PC-9 (cell line): ENCODE data around the gene METTL26. TPM values are rescaled to one million over a fixed set of nuclear protein-coding genes. Genes with fewer than 3 reads are reported as not detected.

Experiments
- BruUV-seq: library from RNA; stranded (reverse); fragments of 400-500 nt; replicated peaks from 2 replicates; lab custom pipeline; 2021; lab: Mats Ljungman, UMichigan
- CTCF ChIA-PET: fragments of 300-600 bp; sonication (Branson Sonifier 250); formaldehyde crosslinking; loops from one replicate; lab custom pipeline; 2022; ENCODE audit warnings: antibody characterized with exemption; lab: Charles Lee
- POLR2A ChIA-PET: fragments of 300-600 bp; sonication (Branson Sonifier 250); formaldehyde crosslinking; loops from one replicate; lab custom pipeline; 2022; ENCODE audit warnings: antibody characterized with exemption; ENCODE audit not compliant: unreplicated experiment; lab: Charles Lee
- DNase-seq, 2 experiments: peaks; one replicate each; pipeline versions ENCODE4 v3.0.0 to v3.0.0-alpha.2; 2015 to 2022; ENCODE audit warnings: mixed read lengths in 1 of 2
- H2AFZ ChIP-seq: fragments of 200-600 bp; sonication (generic); 2 replicates; pipeline ENCODE4 v1.8.1; 2017; ENCODE audit warnings: antibody characterized with exemption
- H3F3A ChIP-seq: fragments of 200-600 bp; sonication (generic); 2 replicates; pipeline ENCODE4 v1.8.1; 2017; ENCODE audit warnings: antibody characterized with exemption, mild to moderate bottlenecking, low read depth; ENCODE audit not compliant: insufficient read depth
- H3K27ac ChIP-seq: fragments of 200-600 bp; sonication (generic); 2 replicates; pipeline ENCODE4 v1.6.1; 2016; ENCODE audit warnings: mixed run types
- H3K27me3 ChIP-seq: fragments of 200-600 bp; sonication (generic); 2 replicates; pipeline ENCODE4 v1.6.1; 2016; ENCODE audit warnings: low read depth, mixed run types; ENCODE audit not compliant: insufficient read depth
- H3K36me3 ChIP-seq: fragments of 200-600 bp; sonication (generic); 2 replicates; pipeline ENCODE4 v1.6.1; 2016; ENCODE audit warnings: low read depth, mixed run types
- H3K4me1 ChIP-seq: fragments of 200-600 bp; sonication (generic); replicated peaks from 2 replicates; pipeline ENCODE4 v1.6.1; 2016; ENCODE audit warnings: mixed run types; ENCODE audit not compliant: insufficient read depth
- H3K4me2 ChIP-seq: fragments of 200-600 bp; sonication (generic); 2 replicates; pipeline ENCODE4 v1.6.1; 2017; ENCODE audit warnings: mixed run types
- H3K4me3 ChIP-seq: fragments of 200-600 bp; sonication (generic); 2 replicates; pipeline ENCODE4 v1.6.1; 2016; ENCODE audit warnings: mixed run types
- H3K79me2 ChIP-seq: fragments of 200-600 bp; sonication (generic); 2 replicates; pipeline ENCODE4 v1.6.1; 2017; ENCODE audit warnings: low read depth, mixed run types
- H3K9me2 ChIP-seq: fragments of 200-600 bp; sonication (generic); 2 replicates; pipeline ENCODE4 v1.8.1; 2017; ENCODE audit warnings: mild to moderate bottlenecking; ENCODE audit not compliant: insufficient read depth
- H3K9me3 ChIP-seq: fragments of 200-600 bp; sonication (generic); 2 replicates; pipeline ENCODE4 v1.8.1; 2016; ENCODE audit warnings: low read depth; ENCODE audit not compliant: insufficient read depth
- H4K20me1 ChIP-seq: fragments of 200-600 bp; sonication (generic); 2 replicates; pipeline ENCODE4 v1.8.1; 2017; ENCODE audit not compliant: insufficient read depth
- EZH2 ChIP-seq: fragments of 200-600 bp; sonication (generic); IDR thresholded peaks from 2 replicates; pipeline ENCODE4 v1.8.0; 2017; ENCODE audit warnings: antibody characterized with exemption, low read depth
- intact Hi-C: fragments of 100-400 bp; cut with micrococcal nuclease; formaldehyde crosslinking; loops from one replicate; pipeline ENCODE4 v1.10.0; 2022; ENCODE audit not compliant: unreplicated experiment
- total RNA-seq: library from RNA; stranded (reverse); gene quantifications from 2 replicates; pipeline ENCODE4 v1.2.3, GENCODE V29; 2021
- TF ChIP-seq, protein P1 (sequence below): fragments of 200-600 bp; sonication (generic); conservative IDR thresholded peaks from 2 replicates; pipeline ENCODE4 v1.6.1; 2017; ENCODE audit warnings: mixed run types, antibody characterized with exemption, mild to moderate bottlenecking, moderate library complexity

METTL26 gene
- total RNA-seq, 1 experiment from 2014 or later = 144 TPM

DNA sequence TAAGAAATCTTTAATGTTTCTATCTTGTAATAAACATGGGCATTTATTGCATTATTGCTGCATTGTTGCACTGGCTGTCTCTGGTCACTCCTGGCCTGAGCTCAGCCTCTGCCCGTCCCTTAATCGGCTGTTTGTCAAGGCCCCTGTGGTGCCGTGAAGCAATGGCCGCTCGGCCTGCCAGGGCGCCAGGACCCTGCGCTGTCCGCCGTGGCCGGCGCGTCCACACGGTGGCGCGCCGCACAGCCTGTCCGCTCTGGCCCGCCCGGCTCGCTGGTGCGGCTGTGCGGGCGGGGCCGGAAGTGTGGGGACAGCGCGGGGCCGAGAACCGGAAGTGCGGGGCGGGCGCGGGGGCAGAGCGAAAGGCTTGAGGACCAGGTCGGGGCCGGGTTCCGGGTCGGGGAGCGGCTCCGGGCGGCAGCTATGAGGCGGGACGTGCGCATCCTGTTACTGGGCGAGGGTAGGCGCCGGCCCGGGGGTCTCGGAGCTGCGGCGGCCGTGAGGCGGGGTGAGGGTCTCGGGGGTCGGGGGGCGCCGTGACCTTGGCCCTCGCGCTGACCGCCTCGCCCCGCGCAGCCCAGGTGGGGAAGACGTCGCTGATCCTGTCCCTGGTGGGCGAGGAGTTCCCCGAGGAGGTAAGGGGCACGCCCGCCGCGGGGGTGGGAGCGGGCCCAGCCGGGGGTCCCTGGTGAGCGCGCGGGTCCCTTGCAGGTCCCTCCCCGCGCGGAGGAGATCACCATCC lies 31.8 kb upstream of the METTL26 start, which contains the start of gene RHOT2:
Gene RHOT2, plus strand, starts transcription at position 353 of the 739 bp plus-strand sequence. Its CDS starts 68 bp downstream, at position 421.
- CTCF ChIA-PET = interaction anchor here (0.5 to 0.6 kb wide), 2 partner anchors 139 to 271 kb away, joined by 3 to 6 read pairs; partner anchors contain the start of gene NME4
- peak; percentile 77 to 97 for DNase-seq
- Histone ChIP-seq H3K4me2 (peak within 1 kb of the TSS; percentile 96), H3K27me3 (no peaks in the 10 kb centered on the region), H3K4me1 (peaks cover 9% of the 10 kb centered on the region; the same call in 1 of the 2 replicates), H3F3A (peaks cover 16% of the 10 kb centered on the region; the same call in 1 of the 2 replicates), H4K20me1 (no peaks in the 10 kb centered on the region; the same call in 1 of the 2 replicates), H2AFZ (peak within 1 kb of the TSS; percentile 85), H3K36me3 (no peaks in the 10 kb centered on the region), H3K79me2 (peaks cover 21% of the 10 kb centered on the region), H3K9me2 (no peaks in the 10 kb centered on the region), H3K4me3 (peak within 1 kb of the TSS; percentile 88), H3K9me3 (no peaks in the 10 kb centered on the region), H3K27ac (0 out of 2 replicates have a peak within 1 kb of the TSS, but pooled peaks have one; percentile 16)
- TF ChIP-seq EZH2 = no peak
- TF ChIP-seq, protein P1, sequence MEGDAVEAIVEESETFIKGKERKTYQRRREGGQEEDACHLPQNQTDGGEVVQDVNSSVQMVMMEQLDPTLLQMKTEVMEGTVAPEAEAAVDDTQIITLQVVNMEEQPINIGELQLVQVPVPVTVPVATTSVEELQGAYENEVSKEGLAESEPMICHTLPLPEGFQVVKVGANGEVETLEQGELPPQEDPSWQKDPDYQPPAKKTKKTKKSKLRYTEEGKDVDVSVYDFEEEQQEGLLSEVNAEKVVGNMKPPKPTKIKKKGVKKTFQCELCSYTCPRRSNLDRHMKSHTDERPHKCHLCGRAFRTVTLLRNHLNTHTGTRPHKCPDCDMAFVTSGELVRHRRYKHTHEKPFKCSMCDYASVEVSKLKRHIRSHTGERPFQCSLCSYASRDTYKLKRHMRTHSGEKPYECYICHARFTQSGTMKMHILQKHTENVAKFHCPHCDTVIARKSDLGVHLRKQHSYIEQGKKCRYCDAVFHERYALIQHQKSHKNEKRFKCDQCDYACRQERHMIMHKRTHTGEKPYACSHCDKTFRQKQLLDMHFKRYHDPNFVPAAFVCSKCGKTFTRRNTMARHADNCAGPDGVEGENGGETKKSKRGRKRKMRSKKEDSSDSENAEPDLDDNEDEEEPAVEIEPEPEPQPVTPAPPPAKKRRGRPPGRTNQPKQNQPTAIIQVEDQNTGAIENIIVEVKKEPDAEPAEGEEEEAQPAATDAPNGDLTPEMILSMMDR = peak; percentile 72
- intact Hi-C loops = loop anchor here (5.0 kb wide), 1 partner anchor 41 kb away; no protein-coding TSS in a partner anchor
- BruUV-seq = no TSS peak
- POLR2A ChIA-PET = interaction anchor here (0.6 kb wide), 1 partner anchor 14 kb away, joined by 7 read pairs; no protein-coding TSS in a partner anchor

DNA sequence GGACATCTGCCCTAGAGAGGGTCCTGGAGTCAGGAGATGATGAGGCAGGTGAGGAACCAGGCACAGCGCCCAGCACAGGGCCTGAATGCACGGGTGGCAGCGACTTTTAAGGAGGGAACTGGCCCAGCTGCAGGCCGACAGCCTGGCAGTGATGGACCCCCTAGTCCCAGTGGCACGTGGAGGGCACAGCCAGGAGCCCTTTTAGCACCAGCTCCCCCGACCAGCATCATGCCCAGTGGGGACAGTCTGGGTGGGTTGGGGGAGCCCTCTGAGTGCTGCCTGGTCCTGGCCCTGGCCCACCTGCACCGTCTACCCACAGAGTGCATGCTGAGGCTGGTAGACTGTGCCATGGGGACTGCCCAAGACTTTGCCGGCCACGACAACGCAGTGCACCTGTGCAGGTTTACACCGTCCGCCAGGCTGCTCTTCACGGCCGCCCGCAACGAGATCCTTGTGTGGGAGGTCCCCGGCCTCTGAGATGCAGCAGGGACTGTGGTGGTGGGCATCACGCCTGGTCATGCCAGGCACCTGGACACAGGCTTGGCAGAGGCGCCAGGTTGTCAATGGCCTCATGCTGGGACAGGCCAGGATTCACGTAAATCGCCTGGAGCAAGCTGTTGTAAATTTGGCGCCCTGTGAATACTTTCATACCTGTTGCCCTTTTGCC lies 31.1 kb upstream of the METTL26 start:
- no peak overlapping the region for H3K27ac ChIP-seq
- H2AFZ ChIP-seq = no peak overlapping the region
- POLR2A ChIA-PET = interaction anchor here (0.6 kb wide), 1 partner anchor 14 kb away, joined by 7 read pairs; no protein-coding TSS in a partner anchor
- no peaks in the 10 kb centered on the region for H3K27me3 ChIP-seq
- no peaks in the 10 kb centered on the region; the same call in 1 of the 2 replicates for H4K20me1 ChIP-seq
- H3K4me3 ChIP-seq = no peak overlapping the region
- peaks cover 16% of the 10 kb centered on the region; the same call in 1 of the 2 replicates for H3F3A ChIP-seq
- intact Hi-C loops = loop anchor here (5.0 kb wide), 1 partner anchor 40 kb away; no protein-coding TSS in a partner anchor
- peaks cover 21% of the 10 kb centered on the region for H3K79me2 ChIP-seq
- H3K9me3 ChIP-seq = no peaks in the 10 kb centered on the region
- peaks cover 9% of the 10 kb centered on the region; the same call in 1 of the 2 replicates for H3K4me1 ChIP-seq
- DNase-seq = no peak
- no peaks in the 10 kb centered on the region for H3K9me2 ChIP-seq
- CTCF ChIA-PET = interaction anchor here (0.6 kb wide), 1 partner anchor 140 kb away, joined by 3 read pairs; no protein-coding TSS in a partner anchor
- no peaks in the 10 kb centered on the region for H3K36me3 ChIP-seq
- BruUV-seq = no TSS peak
- H3K4me2 ChIP-seq = peak overlapping the region; percentile 9
- TF ChIP-seq, protein P1 = no peak
- no peak for TF ChIP-seq EZH2

DNA sequence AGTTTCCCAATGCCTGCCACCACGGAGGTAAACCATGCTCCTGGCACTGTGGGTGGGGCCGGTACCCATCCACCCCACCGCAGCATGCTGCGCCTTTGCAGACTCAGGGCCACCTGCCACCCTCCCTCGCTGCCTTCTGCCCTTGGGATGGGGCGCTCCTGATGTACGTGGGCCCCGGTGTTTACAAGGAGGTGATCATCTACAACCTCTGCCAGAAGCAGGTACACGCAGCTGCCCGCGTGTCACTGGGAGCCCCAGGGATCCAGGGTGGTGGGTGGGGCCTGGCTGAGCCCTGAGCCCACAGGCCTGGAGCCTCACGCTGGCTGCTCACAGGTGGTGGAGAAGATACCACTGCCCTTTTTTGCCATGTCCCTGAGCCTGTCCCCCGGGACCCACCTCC lies 30.5 kb upstream of the METTL26 start:
- Histone ChIP-seq H3K4me3 (no peak overlapping the region), H3K9me2 (no peaks in the 10 kb centered on the region), H3K9me3 (no peaks in the 10 kb centered on the region), H3K4me1 (peaks cover 9% of the 10 kb centered on the region; the same call in 1 of the 2 replicates), H3K27ac (no peak overlapping the region), H3K79me2 (peaks cover 21% of the 10 kb centered on the region), H3K36me3 (no peaks in the 10 kb centered on the region), H3K27me3 (no peaks in the 10 kb centered on the region), H4K20me1 (no peaks in the 10 kb centered on the region; the same call in 1 of the 2 replicates), H3F3A (peaks cover 16% of the 10 kb centered on the region; the same call in 1 of the 2 replicates), H3K4me2 (no peak overlapping the region), H2AFZ (no peak overlapping the region)
- no TSS peak for BruUV-seq
- no peak for DNase-seq
- TF ChIP-seq, protein P1 = no peak
- no peak for TF ChIP-seq EZH2
- ChIA-PET CTCF (no interaction called here), POLR2A (no interaction called here)
- intact Hi-C loops = loop anchor here (5.0 kb wide), 1 partner anchor 39 kb away; no protein-coding TSS in a partner anchor
